ENCODE results near the gene CARD8. TPM values are rescaled to one million over a fixed set of nuclear protein-coding genes. Genes with fewer than 3 reads are reported as not detected.
"Not testable (repeated sequence)": the region's sequence is repeated elsewhere in the genome, so short reads cannot be mapped to it uniquely, and the experiment has no call there.

Gene CARD8
- total RNA-seq, 4 donors from 2014 or later: 33.7 to 54.0 (median 38.8) TPM

DNA sequence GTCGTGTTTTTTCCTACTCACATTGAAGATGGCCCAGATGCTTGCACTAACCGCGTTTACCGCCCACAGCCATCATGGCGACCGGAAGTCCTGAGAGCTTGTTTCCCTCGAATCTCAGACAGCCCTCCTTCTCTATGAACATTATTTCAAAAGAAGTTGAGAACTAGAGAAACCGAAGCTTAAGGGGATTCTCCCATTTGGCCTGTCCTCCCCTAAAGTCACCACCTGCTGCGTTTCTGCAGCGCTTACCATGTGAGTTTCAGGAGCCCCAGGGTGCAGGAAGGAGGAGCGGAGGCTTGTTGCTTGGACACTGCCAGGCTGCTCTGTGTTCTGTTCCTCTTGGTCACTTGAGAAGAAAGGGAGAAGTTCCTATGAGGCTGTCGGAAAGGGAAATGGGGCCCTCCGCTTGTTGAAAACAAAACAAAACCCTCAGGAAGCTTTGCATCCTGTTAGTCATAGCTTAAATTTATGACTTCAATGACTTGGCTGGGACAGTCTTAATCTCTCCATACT lies 6.2 kb downstream of the CARD8 start:
- H3K36me3 ChIP-seq: peaks cover 0 to 30% (median 0%) of the 10 kb centered on the region in 3 donors
- no peaks in the 10 kb centered on the region for H3K9me3 ChIP-seq
- peak overlapping the region in 2 of 4 donors; percentile 40 to 46 for H3K4me3 ChIP-seq
- peak in 1 of 2 donors; percentile 40 for DNase-seq (ENCODE audit: low spot score in 2 of 2)
- 80 to 82% methylated on average over 13 of the region's 13 CpGs for WGBS, 2 donors
- peak overlapping the region in 2 of 4 donors; percentile 69 to 83 for H3K27ac ChIP-seq
- H3K27me3 ChIP-seq: no peaks in the 10 kb centered on the region
- TF ChIP-seq CTCF (IDR thresholded peaks at IDR 0.05) (no peak), POLR2A (IDR thresholded peaks at IDR 0.05) (peak in 1 of 2 donors; percentile 36), EP300 (IDR thresholded peaks at IDR 0.05) (peak in 1 of 2 donors; percentile 70)
- H3K4me1 ChIP-seq: peaks cover 0 to 29% (median 6%) of the 10 kb centered on the region in 4 donors

GRCh38 chr19:48248081-48248833 lies 7.5 kb downstream of the CARD8 start:
- H3K27me3 ChIP-seq: no peaks in the 10 kb centered on the region
- no peaks in the 10 kb centered on the region for H3K9me3 ChIP-seq
- H3K4me3 ChIP-seq: peak overlapping the region in 2 of 4 donors; percentile 40 to 46
- H3K4me1 ChIP-seq: peaks cover 0 to 16% (median under 1%) of the 10 kb centered on the region in 4 donors
- WGBS, 2 donors: 86 to 90% methylated on average over 7 of the region's 7 CpGs
- H3K27ac ChIP-seq: peak overlapping the region in 2 of 4 donors; percentile 2 to 83
- TF ChIP-seq EP300 (IDR thresholded peaks at IDR 0.05) (no peak), POLR2A (IDR thresholded peaks at IDR 0.05) (no peak), CTCF (IDR thresholded peaks at IDR 0.05) (no peak)
- H3K36me3 ChIP-seq: peaks cover 0 to 30% (median 0%) of the 10 kb centered on the region in 3 donors
- DNase-seq (ENCODE audit: low spot score in 2 of 2): no peak

- Histone ChIP-seq H3K36me3 (peaks cover 0 to 36% (median 0%) of the 10 kb centered on the region in 3 donors), H3K27me3 (no peaks in the 10 kb centered on the region), H3K4me1 (peaks cover 0 to 11% (median 0%) of the 10 kb centered on the region in 4 donors), H3K27ac (no peak overlapping the region), H3K9me3 (no peaks in the 10 kb centered on the region), H3K4me3 (no peak overlapping the region)
- DNase-seq (ENCODE audit: low spot score in 2 of 2): no peak
- 92 to 95% methylated on average over 3 of the region's 3 CpGs for WGBS, 2 donors
- no peak for TF ChIP-seq CTCF (IDR thresholded peaks at IDR 0.05)
- no peak for TF ChIP-seq EP300 (IDR thresholded peaks at IDR 0.05)
- TF ChIP-seq POLR2A (IDR thresholded peaks at IDR 0.05): no peak
Measured at GRCh38 chr19:48247212-48247611, 8.5 kb downstream of the CARD8 start.

GRCh38 chr19:48246101-48246500 lies 9.6 kb downstream of the CARD8 start:
- no peak overlapping the region for H3K4me3 ChIP-seq
- TF ChIP-seq CTCF (IDR thresholded peaks at IDR 0.05) (no peak), EP300 (IDR thresholded peaks at IDR 0.05) (no peak), POLR2A (IDR thresholded peaks at IDR 0.05) (no peak)
- peaks cover 0 to 7% (median 0%) of the 10 kb centered on the region in 4 donors for H3K4me1 ChIP-seq
- H3K9me3 ChIP-seq: no peaks in the 10 kb centered on the region
- H3K36me3 ChIP-seq: peaks cover 0 to 44% (median 0%) of the 10 kb centered on the region in 3 donors
- 55 to 63% methylated on average over 5 of the region's 5 CpGs for WGBS, 2 donors
- DNase-seq (ENCODE audit: low spot score in 2 of 2): no peak
- H3K27ac ChIP-seq: no peak overlapping the region
- no peaks in the 10 kb centered on the region for H3K27me3 ChIP-seq

DNA sequence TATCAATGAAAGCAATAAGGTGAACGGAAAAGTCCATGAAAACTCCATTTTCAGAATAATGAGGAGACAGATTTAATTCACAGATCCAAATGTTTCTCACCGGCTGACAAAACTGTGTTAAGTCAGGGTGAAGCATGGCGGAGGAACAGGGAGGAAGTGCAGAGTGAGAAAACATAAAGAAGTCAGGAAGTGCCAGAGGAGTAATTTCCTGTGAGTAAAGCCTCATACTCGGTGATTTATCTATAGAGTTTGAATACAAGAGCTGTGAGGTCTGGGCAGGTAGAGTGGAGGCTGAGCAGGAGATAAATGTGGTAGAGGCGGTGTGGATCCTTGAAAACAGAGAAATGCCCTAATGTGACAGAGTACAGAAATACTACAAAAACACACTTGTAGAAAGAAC lies 11.4 kb downstream of the CARD8 start:
- no peak for DNase-seq (ENCODE audit: low spot score in 2 of 2)
- Histone ChIP-seq H3K27me3 (no peaks in the 10 kb centered on the region), H3K36me3 (peaks cover 0 to 57% (median 0%) of the 10 kb centered on the region in 3 donors), H3K4me1 (no peaks in the 10 kb centered on the region), H3K27ac (peak overlapping the region in 3 of 4 donors; percentile 17 to 28 (median 19)), H3K4me3 (no peak overlapping the region), H3K9me3 (no peaks in the 10 kb centered on the region)
- WGBS, 2 donors: 61 to 66% methylated on average over 5 of the region's 5 CpGs
- no peak for TF ChIP-seq POLR2A (IDR thresholded peaks at IDR 0.05)
- TF ChIP-seq CTCF (IDR thresholded peaks at IDR 0.05): no peak
- no peak for TF ChIP-seq EP300 (IDR thresholded peaks at IDR 0.05)

DNA sequence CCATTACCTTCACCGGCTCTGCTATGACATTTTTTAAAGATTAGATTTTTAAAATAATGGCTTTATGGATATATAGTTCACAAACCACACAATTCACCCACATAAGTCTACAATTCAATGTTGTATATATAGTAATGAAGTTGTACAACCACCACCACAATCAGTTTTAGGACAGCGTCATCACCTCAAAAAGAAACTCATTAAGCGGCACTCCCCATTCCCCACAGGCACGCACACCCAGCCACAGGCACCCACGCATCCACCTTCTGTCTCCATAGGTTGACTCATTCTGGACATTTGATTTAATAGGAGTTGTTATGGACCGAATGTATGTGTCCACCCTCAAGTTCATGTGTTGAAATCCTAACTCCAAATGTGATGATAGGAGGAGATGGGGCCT lies 13.9 kb downstream of the CARD8 start:
- not testable (repeated sequence) for H3K27me3 ChIP-seq; H3K4me1 ChIP-seq; H3K27ac ChIP-seq; H3K4me3 ChIP-seq; H3K9me3 ChIP-seq; DNase-seq (ENCODE audit: low spot score in 2 of 2)
- H3K36me3 ChIP-seq: peaks cover 0 to 67% (median 6%) of the 10 kb centered on the region in 3 donors
- 93 to 94% methylated on average over 6 of the region's 6 CpGs for WGBS, 2 donors

Data from tibial nerve (tissue), 4 donors.